Astrocyte (in vitro differentiated cells and primary cell): ENCODE results near the gene BUB1B. TPM values are rescaled to one million over a fixed set of nuclear protein-coding genes. Genes with fewer than 3 reads are reported as not detected.
"Not testable (repeated sequence)": the region's sequence is repeated elsewhere in the genome, so short reads cannot be mapped to it uniquely, and the experiment has no call there.

Experiments
- DNase-seq: peaks from one replicate; pipeline ENCODE4 v3.0.0-alpha.2; 2010; ENCODE audit warnings: low read depth
- FAIRE-seq: peaks from 2 replicates; lab custom pipeline; 2011; peaks lifted over from hg19 to GRCh38; lab: Jason Lieb, UNC
- H2AFZ ChIP-seq: 2 replicates; pipeline ENCODE4 v1.6.0; 2012; ENCODE audit warnings: low read depth, low read length, inconsistent platforms
- H3K27ac ChIP-seq: 2 replicates; pipeline ENCODE4 v1.5.1; 2011; ENCODE audit warnings: low read depth, low read length, inconsistent platforms
- H3K27me3 ChIP-seq: 2 replicates; pipeline ENCODE4 v1.6.0; 2011; ENCODE audit warnings: low read length, inconsistent platforms; ENCODE audit not compliant: insufficient read depth
- H3K36me3 ChIP-seq: 2 replicates; pipeline ENCODE4 v1.5.1; 2011; ENCODE audit warnings: low read length, inconsistent platforms; ENCODE audit not compliant: insufficient read depth
- H3K4me1 ChIP-seq: 2 replicates; pipeline ENCODE4 v1.5.1; 2011; ENCODE audit warnings: low read length, inconsistent platforms; ENCODE audit not compliant: insufficient read depth
- H3K4me2 ChIP-seq: 2 replicates; pipeline ENCODE4 v1.6.0; 2012; ENCODE audit warnings: low read length, inconsistent platforms
- H3K4me3 ChIP-seq: 2 replicates; pipeline ENCODE4 v1.5.1; 2011; ENCODE audit warnings: low read depth, mild to moderate bottlenecking, low read length, inconsistent platforms; ENCODE audit not compliant: insufficient read depth
- H3K79me2 ChIP-seq: 2 replicates; pipeline ENCODE4 v1.6.0; 2012; ENCODE audit warnings: mild to moderate bottlenecking, low read length, inconsistent platforms; ENCODE audit not compliant: insufficient read depth
- H3K9ac ChIP-seq: 2 replicates; pipeline ENCODE4 v1.6.0; 2012; ENCODE audit warnings: mild to moderate bottlenecking, low read length, inconsistent platforms
- H3K9me3 ChIP-seq: 2 replicates; pipeline ENCODE4 v1.5.1; 2012; ENCODE audit warnings: low read depth, mild to moderate bottlenecking, low read length, inconsistent platforms; ENCODE audit not compliant: insufficient read depth
- H4K20me1 ChIP-seq: 2 replicates; pipeline ENCODE4 v1.6.0; 2012; ENCODE audit warnings: low read length, inconsistent platforms; ENCODE audit not compliant: insufficient read depth
- H3K27ac Mint-ChIP-seq: one replicate; pipeline ENCODE4 v1.8.0; 2021; ENCODE audit warnings: mild to moderate bottlenecking, mixed read lengths; ENCODE audit not compliant: unreplicated experiment
- H3K27me3 Mint-ChIP-seq: one replicate; pipeline ENCODE4 v1.8.0; 2021; ENCODE audit warnings: low read depth, mixed read lengths; ENCODE audit not compliant: unreplicated experiment
- H3K36me3 Mint-ChIP-seq: one replicate; pipeline ENCODE4 v1.8.0; 2021; ENCODE audit warnings: low read depth, mixed read lengths; ENCODE audit not compliant: unreplicated experiment
- H3K4me1 Mint-ChIP-seq: one replicate; pipeline ENCODE4 v1.8.0; 2021; ENCODE audit warnings: low read depth, mixed read lengths; ENCODE audit not compliant: unreplicated experiment
- H3K4me3 Mint-ChIP-seq: one replicate; pipeline ENCODE4 v1.8.0; 2021; ENCODE audit warnings: mild to moderate bottlenecking, moderate library complexity, mixed read lengths; ENCODE audit not compliant: unreplicated experiment
- H3K9me3 Mint-ChIP-seq: one replicate; pipeline ENCODE4 v1.8.0; 2021; ENCODE audit warnings: mild to moderate bottlenecking, mixed read lengths; ENCODE audit not compliant: unreplicated experiment
- CTCF ChIP-seq: IDR thresholded peaks from 2 replicates; pipeline ENCODE4 v1.5.1; 2011; ENCODE audit warnings: low read depth, mild to moderate bottlenecking, inconsistent platforms, low read length, moderate library complexity; ENCODE audit not compliant: insufficient read depth
- EZH2 ChIP-seq: IDR thresholded peaks from 2 replicates; pipeline ENCODE4 v1.6.1; 2012; ENCODE audit warnings: mild to moderate bottlenecking, low read length, inconsistent platforms; ENCODE audit not compliant: insufficient read depth
- total RNA-seq: library from RNA; stranded (reverse); gene quantifications from 2 replicates; pipeline ENCODE4 v1.2.1, GENCODE V29; 2021

BUB1B gene
- total RNA-seq, 1 donor from 2014 or later: 5.2 TPM

GRCh38 chr15:40123863-40124262 is 37.0 kb upstream of the BUB1B start:
- not testable (repeated sequence) for H3K4me2 ChIP-seq, H3K9me3 Mint-ChIP-seq, H3K36me3 Mint-ChIP-seq, DNase-seq, H2AFZ ChIP-seq, H3K27ac Mint-ChIP-seq, H3K27me3 ChIP-seq, H3K9ac ChIP-seq, H3K4me1 ChIP-seq, H3K4me3 ChIP-seq, H3K79me2 ChIP-seq, H3K9me3 ChIP-seq, H3K36me3 ChIP-seq, H3K27ac ChIP-seq, H3K4me1 Mint-ChIP-seq, H3K4me3 Mint-ChIP-seq, H4K20me1 ChIP-seq, FAIRE-seq
- peaks cover 28% of the 10 kb centered on the region for H3K27me3 Mint-ChIP-seq

GRCh38 chr15:40124333-40124732 is 36.5 kb upstream of the BUB1B start:
- H3K27me3 ChIP-seq, FAIRE-seq, H3K9me3 Mint-ChIP-seq, H3K4me3 Mint-ChIP-seq, H3K36me3 Mint-ChIP-seq, H2AFZ ChIP-seq, H3K79me2 ChIP-seq, H4K20me1 ChIP-seq, H3K27ac ChIP-seq, H3K9me3 ChIP-seq, DNase-seq, H3K27ac Mint-ChIP-seq, H3K36me3 ChIP-seq, H3K9ac ChIP-seq, H3K4me3 ChIP-seq, H3K4me1 Mint-ChIP-seq, H3K4me2 ChIP-seq, H3K4me1 ChIP-seq: not testable (repeated sequence)
- peaks cover 31% of the 10 kb centered on the region for H3K27me3 Mint-ChIP-seq

GRCh38 chr15:40124807-40125285 is 36.0 kb upstream of the BUB1B start:
- H3K4me1 ChIP-seq, H2AFZ ChIP-seq, H3K9me3 ChIP-seq, H3K4me1 Mint-ChIP-seq, H3K36me3 ChIP-seq, H3K4me3 ChIP-seq, H3K4me2 ChIP-seq, H3K27ac Mint-ChIP-seq, H3K79me2 ChIP-seq, H3K27ac ChIP-seq, H4K20me1 ChIP-seq, H3K36me3 Mint-ChIP-seq, H3K4me3 Mint-ChIP-seq, H3K9me3 Mint-ChIP-seq, FAIRE-seq, H3K9ac ChIP-seq, H3K27me3 ChIP-seq, DNase-seq: not testable (repeated sequence)
- peaks cover 33% of the 10 kb centered on the region for H3K27me3 Mint-ChIP-seq

- no peak overlapping the region for H3K9ac ChIP-seq
- H3K4me2 ChIP-seq: no peak overlapping the region
- H3K4me3 ChIP-seq: no peak overlapping the region
- Mint-ChIP-seq H3K36me3 (no peaks in the 10 kb centered on the region), H3K27me3 (peaks cover 34% of the 10 kb centered on the region), H3K27ac (no peak overlapping the region), H3K9me3 (no peaks in the 10 kb centered on the region), H3K4me3 (no peak overlapping the region), H3K4me1 (peaks cover 2% of the 10 kb centered on the region)
- TF ChIP-seq CTCF (no peak), EZH2 (no peak)
- H3K4me1 ChIP-seq: no peaks in the 10 kb centered on the region
- no peak overlapping the region for H2AFZ ChIP-seq
- H3K36me3 ChIP-seq: no peaks in the 10 kb centered on the region
- no peaks in the 10 kb centered on the region for H4K20me1 ChIP-seq
- FAIRE-seq (no peak), DNase-seq (no peak)
- peaks cover 4% of the 10 kb centered on the region for H3K27me3 ChIP-seq
- H3K9me3 ChIP-seq: no peaks in the 10 kb centered on the region
- no peaks in the 10 kb centered on the region for H3K79me2 ChIP-seq
- H3K27ac ChIP-seq: no peak overlapping the region
These were observed 34.9 kb upstream of the BUB1B start for GRCh38 chr15:40125950-40126349.
